ENCODE results near the gene BTG2.
A peak's percentile ranks its signal among the peaks of the same experiment; 100 is the strongest.

The BTG2 gene

GRCh38 chr1:203287109-203287893 is 18.0 kb upstream of the BTG2 start:
- Histone ChIP-seq H3K4me2 (peak overlapping the region; percentile 89 to 98 (median 94)), H3K4me1 (peaks cover 92 to 98% (median 96%) of the 10 kb centered on the region in 10 experiments), H3K4me3 (peak overlapping the region; percentile 17 to 62 (median 46); a peak in 18 of 20 replicates), H4K20me1 (no peaks in the 10 kb centered on the region), H3K36me3 (no peaks in the 10 kb centered on the region), H3K27ac (peak overlapping the region; percentile 93 to 99 (median 99)), H3K27me3 (no peaks in the 10 kb centered on the region), H3K9me3 (replicated peaks in 1 of 11) (no peaks in the 10 kb centered on the region), H3K9ac (peak overlapping the region; percentile 84 to 93 (median 89))
- TF ChIP-seq Cebpa-rat (IDR thresholded peaks at IDR 0.05): peak in 5 of 11 experiments; percentile 8 to 72 (median 37); a peak in 14 of 22 replicates

DNA sequence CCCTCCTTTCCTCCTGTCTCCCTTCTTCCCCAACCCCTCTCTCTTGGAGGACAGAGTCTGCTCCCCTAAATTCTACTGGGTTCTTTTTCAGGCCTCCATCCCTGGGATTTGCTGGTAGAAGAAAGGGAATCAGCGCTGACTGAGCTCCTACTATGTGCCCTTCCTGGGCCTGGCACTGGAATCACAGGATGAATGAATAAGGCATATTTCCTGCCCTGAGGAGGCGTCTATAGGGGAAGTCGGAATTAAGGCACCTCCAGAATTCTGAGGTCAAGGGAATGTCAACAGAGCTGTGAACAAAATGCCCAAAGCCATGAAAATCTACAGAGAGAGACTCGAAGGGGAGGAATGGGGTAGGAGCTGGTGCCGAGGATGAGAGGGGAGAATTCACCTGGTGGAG is 17.4 kb upstream of the BTG2 start:
- H3K27me3 ChIP-seq: no peaks in the 10 kb centered on the region
- peak overlapping the region; percentile 93 to 99 (median 99) for H3K27ac ChIP-seq
- no peaks in the 10 kb centered on the region for H3K9me3 ChIP-seq (replicated peaks in 1 of 11)
- H3K36me3 ChIP-seq: no peaks in the 10 kb centered on the region
- H3K4me2 ChIP-seq: peak overlapping the region; percentile 84 to 98 (median 92)
- peak overlapping the region in 9 of 10 experiments; percentile 17 to 57 (median 37); a peak in 17 of 20 replicates for H3K4me3 ChIP-seq
- H4K20me1 ChIP-seq: no peaks in the 10 kb centered on the region
- no peak for TF ChIP-seq Cebpa-rat (IDR thresholded peaks at IDR 0.05)
- peaks cover 87 to 98% (median 95%) of the 10 kb centered on the region in 10 experiments for H3K4me1 ChIP-seq
- peak overlapping the region; percentile 84 to 93 (median 89) for H3K9ac ChIP-seq

DNA sequence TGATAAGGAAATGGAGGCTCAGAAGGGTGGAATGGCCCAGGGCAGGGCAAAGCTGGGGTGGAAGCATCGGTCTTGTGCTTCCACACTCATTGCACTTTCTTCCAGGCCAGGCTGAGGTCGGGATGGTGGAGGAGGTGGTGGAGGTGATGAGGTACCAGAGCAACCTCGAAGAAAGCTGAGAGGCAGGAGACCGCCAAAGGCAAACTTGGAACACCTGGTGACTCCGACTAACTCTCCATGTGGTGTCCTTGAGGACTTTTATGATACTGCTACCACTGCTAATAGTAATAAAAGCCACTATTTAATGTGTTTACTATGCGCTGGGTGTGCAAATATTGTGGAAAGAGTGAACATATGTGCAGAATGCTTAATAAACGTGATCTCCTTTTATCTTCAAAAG is 16.9 kb upstream of the BTG2 start:
- Histone ChIP-seq H3K9me3 (replicated peaks in 1 of 11) (no peaks in the 10 kb centered on the region), H3K4me2 (peak overlapping the region; percentile 84 to 98 (median 92)), H3K4me1 (peaks cover 83 to 98% (median 95%) of the 10 kb centered on the region in 10 experiments), H3K27me3 (no peaks in the 10 kb centered on the region), H3K4me3 (peak overlapping the region in 7 of 10 experiments; percentile 17 to 57 (median 37); a peak in 8 of 20 replicates), H3K27ac (peak overlapping the region; percentile 93 to 99 (median 99)), H3K36me3 (no peaks in the 10 kb centered on the region), H3K9ac (peak overlapping the region; percentile 84 to 93 (median 90)), H4K20me1 (no peaks in the 10 kb centered on the region)
- no peak for TF ChIP-seq Cebpa-rat (IDR thresholded peaks at IDR 0.05)

DNA sequence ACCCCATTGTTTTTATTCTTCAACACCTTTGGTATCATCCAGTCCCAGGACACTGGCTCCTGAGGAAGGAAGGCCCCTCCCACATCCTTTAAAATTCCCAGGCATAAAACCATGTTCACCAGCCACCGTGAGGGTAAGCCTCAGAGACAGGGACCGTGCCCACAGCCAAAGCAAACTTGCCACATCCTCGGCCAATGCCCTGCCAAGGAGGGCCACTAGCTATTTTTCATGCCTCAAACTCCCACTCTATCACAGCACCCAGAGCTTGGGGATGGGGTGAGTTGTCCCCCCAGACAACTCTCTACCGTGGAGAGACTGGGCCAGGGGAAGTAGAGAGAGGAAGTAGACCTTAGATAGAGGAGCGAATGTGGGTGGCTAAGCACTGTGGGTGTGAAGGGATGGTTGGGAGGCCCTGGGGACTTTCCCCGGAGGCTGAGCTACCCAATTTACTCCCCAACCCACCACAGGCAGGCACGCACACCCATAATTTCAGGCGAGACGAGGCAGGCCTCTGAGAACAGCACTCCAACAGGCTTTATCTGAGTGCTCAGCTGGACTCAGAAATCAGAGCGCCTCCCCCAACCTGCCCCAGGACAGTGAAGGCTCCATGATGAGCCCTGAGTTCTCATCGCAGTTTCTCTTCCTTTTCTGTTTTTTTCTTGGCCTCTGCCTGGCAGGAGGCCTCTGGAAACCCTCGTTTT is 15.9 kb upstream of the BTG2 start:
- peak overlapping the region; percentile 93 to 99 (median 99) for H3K27ac ChIP-seq
- H3K4me2 ChIP-seq: peak overlapping the region; percentile 84 to 98 (median 92)
- no peaks in the 10 kb centered on the region for H3K36me3 ChIP-seq
- no peak for TF ChIP-seq Cebpa-rat (IDR thresholded peaks at IDR 0.05)
- H3K9me3 ChIP-seq (replicated peaks in 1 of 11): no peaks in the 10 kb centered on the region
- no peaks in the 10 kb centered on the region for H4K20me1 ChIP-seq
- peak overlapping the region; percentile 33 to 64 (median 47); a peak in 18 of 20 replicates for H3K4me3 ChIP-seq
- H3K9ac ChIP-seq: peak overlapping the region; percentile 84 to 93 (median 90)
- H3K4me1 ChIP-seq: peaks cover 76 to 98% (median 93%) of the 10 kb centered on the region in 10 experiments
- no peaks in the 10 kb centered on the region for H3K27me3 ChIP-seq

DNA sequence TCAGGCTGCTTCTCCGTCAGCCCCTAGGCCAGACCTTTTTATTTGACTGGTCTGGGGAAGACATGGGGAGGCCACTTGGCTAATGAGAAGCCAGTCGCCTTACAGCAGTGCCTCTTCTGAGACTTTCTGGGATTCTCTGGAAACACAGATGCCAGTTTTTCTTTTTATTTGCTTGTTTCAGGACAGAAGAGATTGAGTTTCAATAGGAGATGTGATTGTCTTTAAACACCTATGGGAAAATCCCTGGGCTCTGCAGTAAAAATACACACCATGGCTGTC is 15.4 kb upstream of the BTG2 start:
- no peak for TF ChIP-seq Cebpa-rat (IDR thresholded peaks at IDR 0.05)
- H4K20me1 ChIP-seq: no peaks in the 10 kb centered on the region
- no peaks in the 10 kb centered on the region for H3K36me3 ChIP-seq
- peak overlapping the region; percentile 33 to 64 (median 47); a peak in 19 of 20 replicates for H3K4me3 ChIP-seq
- H3K9ac ChIP-seq: peak overlapping the region; percentile 84 to 93 (median 90)
- peaks cover 76 to 98% (median 93%) of the 10 kb centered on the region in 10 experiments for H3K4me1 ChIP-seq
- H3K27me3 ChIP-seq: no peaks in the 10 kb centered on the region
- no peaks in the 10 kb centered on the region for H3K9me3 ChIP-seq (replicated peaks in 1 of 11)
- peak overlapping the region; percentile 93 to 99 (median 99) for H3K27ac ChIP-seq
- peak overlapping the region; percentile 84 to 98 (median 92) for H3K4me2 ChIP-seq

DNA sequence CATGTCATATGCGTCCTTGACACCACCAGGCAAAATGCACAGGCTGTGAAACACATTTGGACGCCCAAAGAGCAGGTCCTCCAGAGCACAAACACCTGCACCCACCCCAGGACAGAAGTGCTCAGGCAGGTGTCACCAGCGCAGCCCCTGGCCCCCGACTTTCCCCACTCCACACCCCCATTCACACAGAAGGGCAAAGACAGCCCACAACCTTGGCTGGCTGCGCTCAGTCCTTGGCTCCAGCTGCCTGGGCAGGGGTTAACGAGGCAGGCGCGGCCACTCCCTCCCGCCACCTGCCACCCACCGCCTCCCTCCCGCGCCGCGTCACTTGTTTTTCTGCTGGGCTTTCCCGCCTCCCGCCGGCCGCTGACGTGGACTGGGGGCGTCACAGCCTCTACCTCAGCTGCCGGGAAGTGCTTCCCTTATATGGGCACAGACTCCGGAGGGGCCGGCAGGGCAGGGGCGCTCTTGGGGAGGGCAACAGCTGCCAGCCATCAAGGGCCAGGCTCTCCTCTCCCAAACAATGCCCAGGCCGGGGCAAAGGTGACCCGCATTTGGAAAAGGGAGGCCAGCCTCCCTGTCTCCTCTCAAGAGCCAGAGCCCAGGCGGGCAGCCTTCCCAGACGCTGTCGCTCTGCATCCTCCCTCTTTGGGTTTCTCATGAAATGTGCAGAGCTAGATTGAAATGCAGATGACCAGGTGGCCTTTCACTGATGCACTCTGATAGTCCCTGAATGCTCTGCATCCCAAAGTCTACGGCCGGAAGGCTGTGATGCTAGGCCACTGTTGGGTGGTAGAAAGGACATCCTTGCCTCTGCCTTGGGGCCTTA is 14.8 kb upstream of the BTG2 start:
- H3K4me1 ChIP-seq: peaks cover 76 to 98% (median 93%) of the 10 kb centered on the region in 10 experiments
- H3K9me3 ChIP-seq (replicated peaks in 1 of 11): no peaks in the 10 kb centered on the region
- peak overlapping the region; percentile 33 to 64 (median 47); a peak in 19 of 20 replicates for H3K4me3 ChIP-seq
- H3K4me2 ChIP-seq: peak overlapping the region; percentile 84 to 98 (median 92)
- TF ChIP-seq Cebpa-rat (IDR thresholded peaks at IDR 0.05): no peak
- no peaks in the 10 kb centered on the region for H3K27me3 ChIP-seq
- H3K9ac ChIP-seq: peak overlapping the region; percentile 84 to 93 (median 90)
- no peaks in the 10 kb centered on the region for H3K36me3 ChIP-seq
- H3K27ac ChIP-seq: peak overlapping the region; percentile 93 to 99 (median 99)
- no peaks in the 10 kb centered on the region for H4K20me1 ChIP-seq

- no peaks in the 10 kb centered on the region for H3K27me3 ChIP-seq
- H3K9me3 ChIP-seq (replicated peaks in 1 of 11): no peaks in the 10 kb centered on the region
- peak overlapping the region; percentile 84 to 98 (median 92) for H3K4me2 ChIP-seq
- H3K4me3 ChIP-seq: peak overlapping the region in 2 of 10 experiments; percentile 48 to 64; a peak in 2 of 20 replicates
- peak overlapping the region; percentile 93 to 99 (median 99) for H3K27ac ChIP-seq
- peaks cover 76 to 98% (median 93%) of the 10 kb centered on the region in 10 experiments for H3K4me1 ChIP-seq
- no peaks in the 10 kb centered on the region for H3K36me3 ChIP-seq
- no peaks in the 10 kb centered on the region for H4K20me1 ChIP-seq
- H3K9ac ChIP-seq: peak overlapping the region; percentile 84 to 93 (median 90); a peak in 21 of 22 replicates
- no peak for TF ChIP-seq Cebpa-rat (IDR thresholded peaks at IDR 0.05)
These were observed 13.9 kb upstream of the BTG2 start for GRCh38 chr1:203291201-203292096.

DNA sequence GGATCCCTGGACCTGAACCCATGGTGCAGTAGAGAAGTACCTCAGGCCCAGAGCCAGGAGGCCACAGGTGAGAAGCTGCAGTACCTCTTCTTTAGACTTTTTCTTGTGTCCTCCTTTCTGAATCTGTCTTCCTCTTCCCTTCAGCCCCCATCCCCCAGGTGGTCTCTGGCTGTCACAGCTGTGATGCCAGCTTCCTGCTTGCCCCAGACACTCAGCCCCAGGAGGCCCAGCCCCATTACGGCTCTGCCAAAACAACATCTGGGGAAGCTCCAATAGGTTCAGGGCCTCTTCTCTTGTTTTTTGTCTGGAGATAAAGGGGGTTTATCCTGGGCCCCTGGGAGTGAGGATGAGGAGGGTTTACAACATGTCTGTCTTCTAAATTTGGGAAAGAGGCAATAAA is 9.5 kb upstream of the BTG2 start:
- no peaks in the 10 kb centered on the region for H3K9me3 ChIP-seq (replicated peaks in 1 of 11)
- H3K9ac ChIP-seq: peak overlapping the region in 10 of 11 experiments; percentile 26 to 86 (median 73); a peak in 18 of 22 replicates
- H3K4me1 ChIP-seq: peaks cover 76 to 100% (median 97%) of the 10 kb centered on the region in 10 experiments
- peak in 5 of 11 experiments; percentile 11 to 61 (median 34); a peak in 2 of 22 replicates for TF ChIP-seq Cebpa-rat (IDR thresholded peaks at IDR 0.05)
- no peaks in the 10 kb centered on the region for H4K20me1 ChIP-seq
- peak overlapping the region; percentile 51 to 97 (median 87) for H3K4me2 ChIP-seq
- peak overlapping the region; percentile 29 to 99 (median 87); a peak in 20 of 22 replicates for H3K27ac ChIP-seq
- H3K4me3 ChIP-seq: peak overlapping the region in 5 of 10 experiments; percentile 14 to 26 (median 25); a peak in 5 of 20 replicates
- H3K36me3 ChIP-seq: no peaks in the 10 kb centered on the region
- no peaks in the 10 kb centered on the region for H3K27me3 ChIP-seq

Data from BLaER1 treated with 17β-estradiol and CSF1 and Interleukin-3, amounts not matched to agents 10 nM and 100 nM (cell line).